Tibial nerve (tissue), 4 donors: ENCODE measurements around the gene GALNT11. TPM values are rescaled to one million over a fixed set of nuclear protein-coding genes. Genes with fewer than 3 reads are reported as not detected.

Experiments used
- DNase-seq, 2 donors: peaks; one replicate each; pipeline ENCODE4 v3.0.0-alpha.2; 2019; ENCODE audit warnings: low spot score in 2 of 2
- H3K27ac ChIP-seq, 4 donors: fragments of 200-600 bp; sonication (generic) in 3 of 4; one replicate each; pipeline ENCODE4 v1.5.1; 2017 to 2019; ENCODE audit warnings: mild to moderate bottlenecking in 1 of 4
- H3K27me3 ChIP-seq, 2 donors: fragments of 200-600 bp; sonication (generic) in 1 of 2; one replicate each; pipeline versions ENCODE4 v1.5.1 to v1.6.0; 2017 to 2019
- H3K36me3 ChIP-seq, 3 donors: fragments of 200-600 bp; sonication (generic); one replicate each; pipeline ENCODE4 v1.5.1; 2018 to 2019
- H3K4me1 ChIP-seq, 4 donors: fragments of 200-600 bp; sonication (generic) in 3 of 4; one replicate each; pipeline ENCODE4 v1.5.1; 2017 to 2019
- H3K4me3 ChIP-seq, 4 donors: fragments of 200-600 bp; sonication (generic) in 3 of 4; one replicate each; pipeline ENCODE4 v1.5.1; 2017 to 2019; ENCODE audit warnings: mild to moderate bottlenecking in 1 of 4, moderate library complexity in 1 of 4
- H3K9me3 ChIP-seq, 4 donors: fragments of 200-600 bp; sonication (generic) in 3 of 4; one replicate each; pipeline ENCODE4 v1.5.1; 2017 to 2019
- CTCF ChIP-seq, 5 experiments: fragments of 200-600 bp in 3 of 5; fragments of 450-650 bp in 2 of 5; sonication (generic) in 3 of 5; IDR thresholded peaks; one replicate each; pipeline ENCODE4 v1.5.1; 2016 to 2019; ENCODE audit warnings: antibody characterized with exemption in 5 of 5, mild to moderate bottlenecking in 3 of 5, moderate library complexity in 2 of 5
- EP300 ChIP-seq, 2 donors: sonication (generic); formaldehyde crosslinking; IDR thresholded peaks; one replicate each; pipeline ENCODE4 v1.6.1; 2017; ENCODE audit warnings: antibody characterized with exemption in 2 of 2, mild to moderate bottlenecking in 1 of 2
- POLR2A ChIP-seq, 2 donors: fragments of 450-650 bp; IDR thresholded peaks; one replicate each; pipeline ENCODE4 v1.6.1; 2017; ENCODE audit warnings: antibody characterized with exemption in 2 of 2, mild to moderate bottlenecking in 2 of 2, moderate library complexity in 2 of 2
- WGBS, 2 donors: methylation state at CpG; one replicate each; pipeline ENCODE4 v1.1.5; 2018; 5-methylcytosine and 5-hydroxymethylcytosine counted together
- small RNA-seq: library from RNA; depleted of rRNA; stranded (forward); fragments of <200 nt; gene quantifications from one replicate; pipeline ENCODE3, GENCODE V24; 2016
- total RNA-seq, 4 donors: library from RNA; depleted of rRNA; stranded (reverse); fragments of >200 nt; gene quantifications; one replicate each; pipeline ENCODE4 v1.1.0, GENCODE V29; 2016

The GALNT11 gene
- total RNA-seq, 4 donors from 2014 or later = 27.9 to 45.7 (median 36.6) TPM

DNA sequence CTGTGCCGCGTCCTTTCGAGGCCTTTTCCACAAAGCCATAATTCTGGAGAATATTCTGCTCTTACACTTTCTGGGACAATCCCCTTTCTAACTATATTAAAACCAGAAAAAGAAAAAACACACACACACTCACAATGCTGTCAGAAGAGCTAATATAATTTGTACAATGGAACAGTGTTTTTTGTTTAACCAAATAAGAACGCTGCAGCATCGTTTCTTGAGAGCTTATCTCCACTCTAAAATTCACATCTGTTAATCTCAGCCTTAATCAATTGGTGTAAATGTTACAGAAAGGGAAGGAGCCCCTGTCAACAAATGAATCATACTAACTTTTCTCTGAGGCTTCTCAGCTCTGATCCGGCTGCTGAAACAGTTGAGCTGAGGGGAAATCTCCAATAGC is 123.9 kb downstream of the GALNT11 start:
- 81 to 82% methylated on average over 6 of the region's 6 CpGs for WGBS, 2 donors
- TF ChIP-seq POLR2A (IDR thresholded peaks at IDR 0.05) = no peak
- no peak for TF ChIP-seq EP300 (IDR thresholded peaks at IDR 0.05)
- TF ChIP-seq CTCF (IDR thresholded peaks at IDR 0.05) = no peak
- H3K36me3 ChIP-seq = peaks cover 2 to 97% (median 21%) of the 10 kb centered on the region in 3 donors
- H3K4me1 ChIP-seq = peaks cover 0 to 20% (median 0%) of the 10 kb centered on the region in 4 donors
- H3K9me3 ChIP-seq = no peaks in the 10 kb centered on the region
- DNase-seq = no peak
- no peaks in the 10 kb centered on the region for H3K27me3 ChIP-seq
- H3K4me3 ChIP-seq = no peak overlapping the region
- no peak overlapping the region for H3K27ac ChIP-seq

GRCh38 chr7:152152267-152152666 is 126.8 kb downstream of the GALNT11 start:
- Histone ChIP-seq H3K9me3 (no peaks in the 10 kb centered on the region), H3K27me3 (no peaks in the 10 kb centered on the region), H3K36me3 (peaks cover 2 to 99% (median 21%) of the 10 kb centered on the region in 3 donors), H3K4me1 (no peaks in the 10 kb centered on the region), H3K4me3 (no peak overlapping the region), H3K27ac (no peak overlapping the region)
- no peak for DNase-seq
- 88 to 90% methylated on average over 5 of the region's 5 CpGs for WGBS, 2 donors
- no peak for TF ChIP-seq POLR2A (IDR thresholded peaks at IDR 0.05)

GRCh38 chr7:152158801-152159587 is 133.5 kb downstream of the GALNT11 start:
- Histone ChIP-seq H3K4me1 (peaks cover 0 to 3% (median 0%) of the 10 kb centered on the region in 4 donors), H3K9me3 (no peaks in the 10 kb centered on the region), H3K36me3 (peaks cover 6 to 93% (median 15%) of the 10 kb centered on the region in 3 donors), H3K4me3 (no peak overlapping the region), H3K27ac (no peak overlapping the region), H3K27me3 (no peaks in the 10 kb centered on the region)
- no peak for DNase-seq
- TF ChIP-seq POLR2A (IDR thresholded peaks at IDR 0.05) (no peak), CTCF (IDR thresholded peaks at IDR 0.05) (no peak), EP300 (IDR thresholded peaks at IDR 0.05) (no peak)
- 82 to 86% methylated on average over 11 of the region's 11 CpGs for WGBS, 2 donors

DNA sequence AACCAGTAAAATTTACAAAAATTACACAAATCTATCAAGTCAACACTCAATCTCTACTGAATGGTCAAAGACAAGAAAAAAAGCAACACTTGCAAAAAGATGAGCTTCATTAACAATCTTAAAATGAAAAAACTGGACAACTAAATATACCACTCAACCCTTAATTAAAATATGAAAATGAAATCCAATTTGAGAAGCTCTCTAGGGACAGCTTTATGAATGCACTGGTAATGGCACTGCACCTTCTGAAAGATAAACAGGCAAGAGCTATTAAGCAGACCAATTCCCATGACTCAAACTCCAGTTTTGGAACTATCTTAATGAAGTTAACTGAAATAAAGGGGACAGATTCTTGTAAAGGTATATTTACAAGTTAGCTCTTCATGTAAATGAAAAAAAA is 135.7 kb downstream of the GALNT11 start:
- peaks cover 8 to 93% (median 17%) of the 10 kb centered on the region in 3 donors for H3K36me3 ChIP-seq
- peaks cover 0 to 3% (median 0%) of the 10 kb centered on the region in 4 donors for H3K4me1 ChIP-seq
- no peaks in the 10 kb centered on the region for H3K9me3 ChIP-seq
- no peak overlapping the region for H3K27ac ChIP-seq
- H3K27me3 ChIP-seq = no peaks in the 10 kb centered on the region
- no peak for TF ChIP-seq POLR2A (IDR thresholded peaks at IDR 0.05)
- no peak for TF ChIP-seq CTCF (IDR thresholded peaks at IDR 0.05)
- TF ChIP-seq EP300 (IDR thresholded peaks at IDR 0.05) = no peak
- no peak overlapping the region for H3K4me3 ChIP-seq
- no peak for DNase-seq

DNA sequence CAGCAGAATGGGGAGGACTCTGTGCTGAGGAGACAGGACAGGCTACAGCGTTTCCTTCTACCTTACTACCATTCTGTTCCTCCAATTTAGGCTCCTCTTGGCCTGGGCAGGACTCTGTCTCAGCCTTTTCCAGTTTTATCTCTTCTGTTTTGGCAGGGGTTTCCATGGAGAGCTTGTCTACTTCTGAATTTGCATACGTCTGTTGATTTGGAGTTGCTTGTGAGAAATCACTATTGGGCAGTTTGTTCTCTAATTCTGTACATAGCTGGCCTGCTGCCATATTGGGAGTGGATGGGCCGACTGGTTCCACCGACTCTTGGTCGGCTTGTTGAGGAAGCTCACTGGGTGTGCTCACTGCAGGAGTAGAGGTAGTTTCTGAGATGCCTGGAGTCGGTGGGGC is 136.8 kb downstream of the GALNT11 start:
- Histone ChIP-seq H3K4me3 (no peak overlapping the region), H3K4me1 (peaks cover 0 to 3% (median 0%) of the 10 kb centered on the region in 4 donors), H3K27me3 (no peaks in the 10 kb centered on the region), H3K27ac (no peak overlapping the region), H3K36me3 (peaks cover 11 to 94% (median 18%) of the 10 kb centered on the region in 3 donors), H3K9me3 (no peaks in the 10 kb centered on the region)
- WGBS, 2 donors = 88% methylated on average over 6 of the region's 6 CpGs
- DNase-seq = no peak
- TF ChIP-seq EP300 (IDR thresholded peaks at IDR 0.05) (no peak), POLR2A (IDR thresholded peaks at IDR 0.05) (no peak), CTCF (IDR thresholded peaks at IDR 0.05) (no peak)

Small RNAs within 50 kb of the gene (small RNA-seq; reads per million reads assigned to genes)
- gene RF00017 = not detected

Other genes with a start within 250 kb of the GALNT11 start
- gene PRKAG2, start 148.6 kb upstream of the GALNT11 start, total RNA-seq = 10 to 100 TPM; 24.5 to 82.6 (median 38.3) TPM
- not detected for gene GALNTL5, start 69.2 kb upstream of the GALNT11 start, total RNA-seq